ENCODE measurements around the gene TMEM242. TPM values are rescaled to one million over a fixed set of nuclear protein-coding genes. Genes with fewer than 3 reads are reported as not detected.

The TMEM242 gene
- total RNA-seq, 6 experiments from 2014 or later, result 9.4 to 12.8 (median 10.8) TPM

DNA sequence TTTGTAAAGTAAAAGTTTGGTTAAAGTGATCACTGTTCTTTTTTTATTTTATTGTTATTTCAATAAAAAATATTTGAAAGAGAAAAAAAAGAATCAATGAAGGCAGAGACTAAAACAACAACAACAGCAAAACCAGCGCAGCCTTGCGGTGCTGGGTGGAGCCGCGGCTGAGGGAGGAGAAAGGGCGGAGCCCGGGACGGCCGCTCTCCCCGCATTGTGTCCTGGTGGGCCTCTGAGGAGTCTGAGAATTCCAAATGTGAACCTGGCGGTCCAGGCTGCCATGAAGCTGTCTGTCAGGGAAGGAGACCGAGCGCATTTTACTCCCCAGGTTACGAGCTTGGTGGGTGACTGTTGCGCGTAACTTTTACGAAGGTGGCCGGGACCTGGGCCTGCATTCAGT, 43.2 kb downstream of the TMEM242 start:
- no peak for DNase-seq
- Mint-ChIP-seq H3K4me3 (no peak overlapping the region), H3K9me3 (no peaks in the 10 kb centered on the region), H3K36me3 (ENCODE audit: low read depth) (no peaks in the 10 kb centered on the region), H3K27ac (no peak overlapping the region), H3K27me3 (ENCODE audit: insufficient read depth) (peaks cover 7% of the 10 kb centered on the region), H3K4me1 (ENCODE audit: low read depth) (no peaks in the 10 kb centered on the region)
- TF ChIP-seq, protein P1, sequence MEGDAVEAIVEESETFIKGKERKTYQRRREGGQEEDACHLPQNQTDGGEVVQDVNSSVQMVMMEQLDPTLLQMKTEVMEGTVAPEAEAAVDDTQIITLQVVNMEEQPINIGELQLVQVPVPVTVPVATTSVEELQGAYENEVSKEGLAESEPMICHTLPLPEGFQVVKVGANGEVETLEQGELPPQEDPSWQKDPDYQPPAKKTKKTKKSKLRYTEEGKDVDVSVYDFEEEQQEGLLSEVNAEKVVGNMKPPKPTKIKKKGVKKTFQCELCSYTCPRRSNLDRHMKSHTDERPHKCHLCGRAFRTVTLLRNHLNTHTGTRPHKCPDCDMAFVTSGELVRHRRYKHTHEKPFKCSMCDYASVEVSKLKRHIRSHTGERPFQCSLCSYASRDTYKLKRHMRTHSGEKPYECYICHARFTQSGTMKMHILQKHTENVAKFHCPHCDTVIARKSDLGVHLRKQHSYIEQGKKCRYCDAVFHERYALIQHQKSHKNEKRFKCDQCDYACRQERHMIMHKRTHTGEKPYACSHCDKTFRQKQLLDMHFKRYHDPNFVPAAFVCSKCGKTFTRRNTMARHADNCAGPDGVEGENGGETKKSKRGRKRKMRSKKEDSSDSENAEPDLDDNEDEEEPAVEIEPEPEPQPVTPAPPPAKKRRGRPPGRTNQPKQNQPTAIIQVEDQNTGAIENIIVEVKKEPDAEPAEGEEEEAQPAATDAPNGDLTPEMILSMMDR (IDR thresholded peaks at IDR 0.05), result no peak

DNA sequence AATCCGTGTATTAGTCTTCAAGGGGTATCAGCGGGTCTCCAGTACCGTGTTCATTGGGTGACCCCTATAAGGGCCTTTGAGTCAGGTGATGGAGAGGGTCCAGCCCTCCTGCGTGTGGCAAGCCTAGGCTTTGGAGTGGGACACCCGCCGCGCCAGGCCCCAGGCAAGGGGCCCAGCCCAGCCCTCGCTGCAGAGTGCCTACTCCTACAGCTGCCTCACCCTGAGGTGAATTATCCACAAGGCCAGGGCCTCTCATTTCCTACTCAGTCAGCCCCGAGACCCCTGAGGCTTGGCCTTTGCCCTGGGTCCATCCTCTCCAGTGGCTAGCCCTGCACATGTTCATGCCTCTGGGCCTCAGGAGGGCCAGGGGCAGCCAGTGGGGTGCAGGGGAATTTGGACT, 45.1 kb downstream of the TMEM242 start:
- no peaks in the 10 kb centered on the region; the same call in 1 of the 2 replicates for H3K4me1 Mint-ChIP-seq (ENCODE audit: low read depth)
- H3K27me3 Mint-ChIP-seq (ENCODE audit: insufficient read depth), result peaks cover 7% of the 10 kb centered on the region
- no peaks in the 10 kb centered on the region for H3K36me3 Mint-ChIP-seq (ENCODE audit: low read depth)
- no peak for DNase-seq
- no peaks in the 10 kb centered on the region for H3K9me3 Mint-ChIP-seq
- TF ChIP-seq, protein P1 (IDR thresholded peaks at IDR 0.05), result no peak
- H3K4me3 Mint-ChIP-seq, result no peak overlapping the region
- no peak overlapping the region for H3K27ac Mint-ChIP-seq

- no peak for DNase-seq
- no peaks in the 10 kb centered on the region for H3K9me3 Mint-ChIP-seq
- no peak overlapping the region for H3K4me3 Mint-ChIP-seq
- H3K4me1 Mint-ChIP-seq (ENCODE audit: low read depth), result no peaks in the 10 kb centered on the region; the same call in 1 of the 2 replicates
- TF ChIP-seq, protein P1 (IDR thresholded peaks at IDR 0.05), result no peak
- H3K27me3 Mint-ChIP-seq (ENCODE audit: insufficient read depth), result peaks cover 7% of the 10 kb centered on the region
- H3K27ac Mint-ChIP-seq, result no peak overlapping the region
- H3K36me3 Mint-ChIP-seq (ENCODE audit: low read depth), result no peaks in the 10 kb centered on the region
These were observed 46.6 kb downstream of the TMEM242 start for GRCh38 chr6:157276731-157277130.

DNA sequence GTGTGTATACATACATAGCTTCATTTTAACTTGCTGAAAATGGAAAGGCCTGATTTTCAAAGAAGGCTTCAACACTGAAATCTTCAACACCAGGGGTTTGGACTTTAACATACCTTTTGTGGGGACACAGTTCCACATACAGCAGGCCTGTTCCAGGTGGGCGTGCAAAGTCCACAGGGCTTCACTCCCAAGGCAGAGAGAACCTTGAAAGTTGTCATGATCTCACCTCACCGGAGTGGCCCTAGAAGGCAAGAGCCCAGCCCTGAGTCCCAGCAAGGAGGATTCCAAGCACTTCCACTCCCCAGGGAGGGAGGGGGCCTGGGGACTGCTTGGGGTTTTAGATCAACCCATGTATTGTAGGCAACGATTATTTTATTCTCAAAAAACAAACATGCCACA, 47.2 kb downstream of the TMEM242 start:
- Mint-ChIP-seq H3K36me3 (ENCODE audit: low read depth) (no peaks in the 10 kb centered on the region), H3K4me1 (ENCODE audit: low read depth) (no peaks in the 10 kb centered on the region; the same call in 1 of the 2 replicates), H3K9me3 (no peaks in the 10 kb centered on the region), H3K27ac (no peak overlapping the region), H3K27me3 (ENCODE audit: insufficient read depth) (peaks cover 7% of the 10 kb centered on the region), H3K4me3 (no peak overlapping the region)
- TF ChIP-seq, protein P1 (IDR thresholded peaks at IDR 0.05), result no peak
- DNase-seq, result no peak

GRCh38 chr6:157274471-157275226, 48.7 kb downstream of the TMEM242 start:
- peaks cover 9% of the 10 kb centered on the region; the same call in 1 of the 2 replicates for H3K36me3 Mint-ChIP-seq (ENCODE audit: low read depth)
- H3K4me1 Mint-ChIP-seq (ENCODE audit: low read depth), result no peaks in the 10 kb centered on the region; the same call in 1 of the 2 replicates
- DNase-seq, result peak; percentile 23
- H3K9me3 Mint-ChIP-seq, result peaks cover 9% of the 10 kb centered on the region
- peak overlapping the region; percentile 49; the same call in 1 of the 2 replicates for H3K27ac Mint-ChIP-seq
- peaks cover 6% of the 10 kb centered on the region for H3K27me3 Mint-ChIP-seq (ENCODE audit: insufficient read depth)
- TF ChIP-seq, protein P1 (IDR thresholded peaks at IDR 0.05), result peak; percentile 84
- peak overlapping the region; percentile 80 for H3K4me3 Mint-ChIP-seq

Measured in HFFc6 (cell line).